ENCODE data around the gene IFT27.

DNA sequence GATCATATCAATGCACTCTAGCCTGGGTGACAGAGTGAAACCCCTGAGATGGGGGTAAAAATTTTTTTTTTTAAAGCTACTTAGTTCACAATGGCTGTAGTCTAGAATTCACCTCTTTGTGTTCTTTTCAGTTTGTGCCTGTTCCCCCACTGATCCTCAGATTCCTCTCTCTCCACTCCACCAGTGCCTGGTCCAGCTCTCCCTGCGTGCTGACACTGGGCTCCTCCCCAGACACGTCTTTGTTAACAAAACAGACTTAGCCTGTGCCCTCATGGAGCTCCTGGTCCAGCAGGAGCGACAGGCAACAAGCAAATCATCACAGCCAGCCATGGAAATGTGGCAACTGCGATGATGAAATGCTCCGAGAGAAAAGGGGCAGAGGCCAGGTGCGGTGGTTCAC lies 34.0 kb downstream of the IFT27 start:
- TF ChIP-seq, protein P1, sequence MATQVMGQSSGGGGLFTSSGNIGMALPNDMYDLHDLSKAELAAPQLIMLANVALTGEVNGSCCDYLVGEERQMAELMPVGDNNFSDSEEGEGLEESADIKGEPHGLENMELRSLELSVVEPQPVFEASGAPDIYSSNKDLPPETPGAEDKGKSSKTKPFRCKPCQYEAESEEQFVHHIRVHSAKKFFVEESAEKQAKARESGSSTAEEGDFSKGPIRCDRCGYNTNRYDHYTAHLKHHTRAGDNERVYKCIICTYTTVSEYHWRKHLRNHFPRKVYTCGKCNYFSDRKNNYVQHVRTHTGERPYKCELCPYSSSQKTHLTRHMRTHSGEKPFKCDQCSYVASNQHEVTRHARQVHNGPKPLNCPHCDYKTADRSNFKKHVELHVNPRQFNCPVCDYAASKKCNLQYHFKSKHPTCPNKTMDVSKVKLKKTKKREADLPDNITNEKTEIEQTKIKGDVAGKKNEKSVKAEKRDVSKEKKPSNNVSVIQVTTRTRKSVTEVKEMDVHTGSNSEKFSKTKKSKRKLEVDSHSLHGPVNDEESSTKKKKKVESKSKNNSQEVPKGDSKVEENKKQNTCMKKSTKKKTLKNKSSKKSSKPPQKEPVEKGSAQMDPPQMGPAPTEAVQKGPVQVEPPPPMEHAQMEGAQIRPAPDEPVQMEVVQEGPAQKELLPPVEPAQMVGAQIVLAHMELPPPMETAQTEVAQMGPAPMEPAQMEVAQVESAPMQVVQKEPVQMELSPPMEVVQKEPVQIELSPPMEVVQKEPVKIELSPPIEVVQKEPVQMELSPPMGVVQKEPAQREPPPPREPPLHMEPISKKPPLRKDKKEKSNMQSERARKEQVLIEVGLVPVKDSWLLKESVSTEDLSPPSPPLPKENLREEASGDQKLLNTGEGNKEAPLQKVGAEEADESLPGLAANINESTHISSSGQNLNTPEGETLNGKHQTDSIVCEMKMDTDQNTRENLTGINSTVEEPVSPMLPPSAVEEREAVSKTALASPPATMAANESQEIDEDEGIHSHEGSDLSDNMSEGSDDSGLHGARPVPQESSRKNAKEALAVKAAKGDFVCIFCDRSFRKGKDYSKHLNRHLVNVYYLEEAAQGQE (IDR thresholded peaks at IDR 0.05; ENCODE audit: insufficient replicate concordance, low read depth) = no peak
- TF ChIP-seq, protein P2, sequence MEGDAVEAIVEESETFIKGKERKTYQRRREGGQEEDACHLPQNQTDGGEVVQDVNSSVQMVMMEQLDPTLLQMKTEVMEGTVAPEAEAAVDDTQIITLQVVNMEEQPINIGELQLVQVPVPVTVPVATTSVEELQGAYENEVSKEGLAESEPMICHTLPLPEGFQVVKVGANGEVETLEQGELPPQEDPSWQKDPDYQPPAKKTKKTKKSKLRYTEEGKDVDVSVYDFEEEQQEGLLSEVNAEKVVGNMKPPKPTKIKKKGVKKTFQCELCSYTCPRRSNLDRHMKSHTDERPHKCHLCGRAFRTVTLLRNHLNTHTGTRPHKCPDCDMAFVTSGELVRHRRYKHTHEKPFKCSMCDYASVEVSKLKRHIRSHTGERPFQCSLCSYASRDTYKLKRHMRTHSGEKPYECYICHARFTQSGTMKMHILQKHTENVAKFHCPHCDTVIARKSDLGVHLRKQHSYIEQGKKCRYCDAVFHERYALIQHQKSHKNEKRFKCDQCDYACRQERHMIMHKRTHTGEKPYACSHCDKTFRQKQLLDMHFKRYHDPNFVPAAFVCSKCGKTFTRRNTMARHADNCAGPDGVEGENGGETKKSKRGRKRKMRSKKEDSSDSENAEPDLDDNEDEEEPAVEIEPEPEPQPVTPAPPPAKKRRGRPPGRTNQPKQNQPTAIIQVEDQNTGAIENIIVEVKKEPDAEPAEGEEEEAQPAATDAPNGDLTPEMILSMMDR (IDR thresholded peaks at IDR 0.05; ENCODE audit: insufficient read depth, low read length) = no peak
- TF ChIP-seq POLR2AphosphoS5 (IDR thresholded peaks at IDR 0.05; ENCODE audit: low read depth) (no peak), GABPA (IDR thresholded peaks at IDR 0.05; ENCODE audit: low read depth) (no peak)

Data from HL-60 (cell line).